GM12872 (cell line): ENCODE data around the gene UFSP1.

Experiments used
- CTCF ChIP-seq: IDR thresholded peaks from 3 replicates; pipeline ENCODE4 v1.5.1; 2011; ENCODE audit warnings: low read depth, mild to moderate bottlenecking, low read length, moderate library complexity; ENCODE audit not compliant: insufficient read depth

The UFSP1 gene

GRCh38 chr7:100878685-100879084 lies 10.8 kb downstream of the UFSP1 start:
- TF ChIP-seq CTCF: no peak

GRCh38 chr7:100878013-100878412 lies 11.5 kb downstream of the UFSP1 start:
- TF ChIP-seq CTCF: no peak

GRCh38 chr7:100875356-100875751 lies 14.2 kb downstream of the UFSP1 start:
- TF ChIP-seq CTCF: no peak

- 0 out of 3 replicates have a peak, but pooled peaks have one; percentile 21 for TF ChIP-seq CTCF
These were observed 14.7 kb downstream of the UFSP1 start, which contains the start of gene SRRT for GRCh38 chr7:100874577-100875355. Gene SRRT (plus strand): TSS chr7:100875103. CDS start chr7:100875591, 488 bp downstream.

- TF ChIP-seq CTCF: no peak
These were observed 15.3 kb downstream of the UFSP1 start for GRCh38 chr7:100874300-100874576.

GRCh38 chr7:100873599-100874299 lies 15.8 kb downstream of the UFSP1 start:
- no peak for TF ChIP-seq CTCF

- TF ChIP-seq CTCF: no peak
These were observed 21.6 kb downstream of the UFSP1 start for GRCh38 chr7:100867776-100868485.
